Ureter (tissue), 1 donor: ENCODE data around the gene HDLBP. TPM values are rescaled to one million over a fixed set of nuclear protein-coding genes. Genes with fewer than 3 reads are reported as not detected.
A peak's percentile ranks its signal among the peaks of the same experiment; 100 is the strongest.

Experiments used
- DNase-seq: peaks from one replicate; pipeline ENCODE4 v3.0.0-alpha.2; 2020; ENCODE audit warnings: low spot score
- total RNA-seq: library from RNA; stranded (reverse); gene quantifications from one replicate; pipeline ENCODE4 v1.2.4, GENCODE V29; 2023
- donor health status: DM: yes; HTN: yes; CAD: no.

HDLBP gene, protein sequence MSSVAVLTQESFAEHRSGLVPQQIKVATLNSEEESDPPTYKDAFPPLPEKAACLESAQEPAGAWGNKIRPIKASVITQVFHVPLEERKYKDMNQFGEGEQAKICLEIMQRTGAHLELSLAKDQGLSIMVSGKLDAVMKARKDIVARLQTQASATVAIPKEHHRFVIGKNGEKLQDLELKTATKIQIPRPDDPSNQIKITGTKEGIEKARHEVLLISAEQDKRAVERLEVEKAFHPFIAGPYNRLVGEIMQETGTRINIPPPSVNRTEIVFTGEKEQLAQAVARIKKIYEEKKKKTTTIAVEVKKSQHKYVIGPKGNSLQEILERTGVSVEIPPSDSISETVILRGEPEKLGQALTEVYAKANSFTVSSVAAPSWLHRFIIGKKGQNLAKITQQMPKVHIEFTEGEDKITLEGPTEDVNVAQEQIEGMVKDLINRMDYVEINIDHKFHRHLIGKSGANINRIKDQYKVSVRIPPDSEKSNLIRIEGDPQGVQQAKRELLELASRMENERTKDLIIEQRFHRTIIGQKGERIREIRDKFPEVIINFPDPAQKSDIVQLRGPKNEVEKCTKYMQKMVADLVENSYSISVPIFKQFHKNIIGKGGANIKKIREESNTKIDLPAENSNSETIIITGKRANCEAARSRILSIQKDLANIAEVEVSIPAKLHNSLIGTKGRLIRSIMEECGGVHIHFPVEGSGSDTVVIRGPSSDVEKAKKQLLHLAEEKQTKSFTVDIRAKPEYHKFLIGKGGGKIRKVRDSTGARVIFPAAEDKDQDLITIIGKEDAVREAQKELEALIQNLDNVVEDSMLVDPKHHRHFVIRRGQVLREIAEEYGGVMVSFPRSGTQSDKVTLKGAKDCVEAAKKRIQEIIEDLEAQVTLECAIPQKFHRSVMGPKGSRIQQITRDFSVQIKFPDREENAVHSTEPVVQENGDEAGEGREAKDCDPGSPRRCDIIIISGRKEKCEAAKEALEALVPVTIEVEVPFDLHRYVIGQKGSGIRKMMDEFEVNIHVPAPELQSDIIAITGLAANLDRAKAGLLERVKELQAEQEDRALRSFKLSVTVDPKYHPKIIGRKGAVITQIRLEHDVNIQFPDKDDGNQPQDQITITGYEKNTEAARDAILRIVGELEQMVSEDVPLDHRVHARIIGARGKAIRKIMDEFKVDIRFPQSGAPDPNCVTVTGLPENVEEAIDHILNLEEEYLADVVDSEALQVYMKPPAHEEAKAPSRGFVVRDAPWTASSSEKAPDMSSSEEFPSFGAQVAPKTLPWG (N-terminal part only)
- 526 TPM for total RNA-seq

DNA sequence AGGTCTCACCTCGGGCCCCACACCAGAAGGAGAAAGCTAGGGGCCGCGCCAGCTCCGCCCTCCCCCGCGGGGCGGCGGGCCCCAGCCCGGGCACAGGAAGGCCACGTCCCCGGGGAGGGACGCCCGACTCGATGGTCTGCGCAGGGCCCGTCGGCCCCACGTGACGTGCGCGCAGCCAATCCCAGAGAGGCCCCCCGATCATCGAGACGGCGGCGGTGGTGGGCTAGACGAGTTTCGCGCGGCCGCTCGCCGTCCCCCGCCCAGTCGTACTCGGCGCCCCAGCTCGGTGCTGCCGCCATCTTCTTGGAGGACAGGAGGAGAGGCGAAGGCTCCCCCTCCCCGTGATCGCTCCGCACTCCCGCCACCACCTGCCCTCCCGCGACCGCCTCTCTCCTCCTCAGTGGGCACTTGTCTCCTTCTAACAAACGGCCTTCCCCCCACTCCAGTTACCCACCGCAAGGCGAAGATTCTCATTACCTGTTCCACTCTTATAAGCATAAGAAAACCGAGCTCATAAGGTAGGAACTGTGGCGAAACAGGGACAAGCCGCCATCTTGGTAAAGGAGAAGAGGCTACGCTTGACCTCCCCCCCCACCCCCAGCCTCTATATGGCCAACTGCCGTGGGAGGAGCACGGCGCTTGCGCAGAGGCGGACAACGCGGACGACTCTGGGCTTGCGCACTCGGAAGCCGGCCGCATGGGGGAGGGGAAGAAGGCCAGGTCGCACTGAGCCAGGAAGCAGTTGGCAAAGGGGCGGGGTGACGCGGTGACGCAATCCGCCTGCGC, at the start of gene HDLBP:
HDLBP (minus strand) TSS at position 580 of the 786 bp plus-strand sequence. CDS start 48,803 bp downstream, outside the sequence.
- DNase-seq: peak; percentile 100

DNA sequence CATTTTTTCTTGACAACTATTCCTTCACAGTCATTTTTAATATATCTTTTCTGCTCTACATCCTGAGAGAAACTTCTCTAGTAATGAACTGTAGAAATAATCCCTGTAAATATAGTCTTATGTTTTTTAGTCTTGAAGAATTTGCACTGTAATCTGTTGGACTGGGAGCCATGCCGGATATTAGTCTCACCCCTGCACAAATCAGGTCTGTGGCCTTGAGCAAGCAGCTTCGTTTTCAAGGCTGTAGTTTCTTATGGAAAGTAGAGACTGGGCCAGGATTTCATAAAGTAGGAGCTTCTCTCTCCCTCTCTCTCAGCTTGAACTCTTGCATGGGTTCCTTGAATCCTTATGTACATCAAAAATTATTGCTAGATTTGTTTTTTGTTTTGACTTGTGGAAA, 49.3 kb upstream of the HDLBP start:
- DNase-seq: no peak

DNA sequence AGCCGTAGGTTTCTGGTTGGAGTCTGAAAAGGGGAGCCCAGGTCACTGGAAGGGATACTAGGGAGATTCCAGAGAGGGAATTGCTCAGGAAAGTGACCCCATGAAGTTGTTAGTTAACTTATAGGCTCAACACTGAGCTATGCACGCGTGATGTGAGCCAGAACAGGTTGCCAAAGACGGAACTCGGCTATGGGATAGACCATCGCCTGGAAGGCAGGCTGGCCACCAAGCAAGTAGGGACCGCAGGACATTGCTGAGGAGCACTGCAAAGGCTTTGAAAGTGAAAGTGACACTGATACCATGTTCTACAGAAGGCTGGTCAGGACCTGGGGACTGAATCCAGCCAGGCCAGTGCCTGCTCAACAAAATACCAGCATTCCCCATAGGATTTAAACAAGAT, 48.0 kb upstream of the HDLBP start:
- DNase-seq: no peak

DNA sequence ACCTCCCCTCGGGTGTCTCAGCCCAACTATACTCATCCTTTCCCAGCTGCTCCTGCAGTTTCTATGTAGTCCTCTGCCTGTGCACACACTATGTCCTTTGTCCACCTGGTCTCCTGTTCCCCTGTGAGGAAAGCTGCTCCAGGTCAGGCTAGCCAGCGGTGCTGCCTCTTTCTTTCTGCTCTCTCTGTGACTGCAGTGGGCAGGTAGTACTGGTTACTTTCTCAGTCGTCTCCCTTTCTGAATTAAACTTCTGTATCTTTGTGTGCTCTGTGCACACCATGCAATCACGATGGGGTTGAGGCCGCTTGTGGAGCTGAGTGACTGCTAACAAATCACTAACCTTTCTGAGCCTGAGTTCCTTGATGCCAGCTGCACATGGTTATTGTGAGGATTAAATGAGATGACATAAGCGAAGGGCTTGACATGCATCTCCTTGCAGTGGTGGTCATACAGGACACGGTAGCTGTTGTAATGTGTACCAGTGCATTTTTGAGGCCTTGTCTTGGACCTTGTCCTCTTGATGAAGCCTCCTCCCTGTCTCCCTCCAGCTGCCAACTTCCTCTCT, 44.1 kb upstream of the HDLBP start:
- DNase-seq: no peak

DNA sequence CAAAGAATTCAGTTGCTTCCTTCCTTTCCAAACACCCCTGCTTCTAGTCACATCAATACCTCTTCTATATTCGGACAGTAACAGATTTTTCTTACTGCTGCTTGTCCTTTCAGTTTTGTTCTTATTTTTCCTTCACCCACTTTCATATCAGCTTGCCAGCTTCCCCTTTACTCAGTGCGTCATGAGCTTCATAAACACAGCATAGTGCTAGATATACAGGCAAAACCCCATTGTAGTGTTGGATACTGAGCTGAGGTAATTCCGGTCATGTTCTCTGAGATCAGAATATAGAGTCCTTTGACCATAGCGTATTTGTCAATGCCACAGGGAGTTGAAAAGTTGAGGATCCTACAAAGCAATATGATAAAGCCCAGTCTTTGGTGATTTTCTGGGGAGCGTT, 43.0 kb upstream of the HDLBP start:
- no peak for DNase-seq

DNA sequence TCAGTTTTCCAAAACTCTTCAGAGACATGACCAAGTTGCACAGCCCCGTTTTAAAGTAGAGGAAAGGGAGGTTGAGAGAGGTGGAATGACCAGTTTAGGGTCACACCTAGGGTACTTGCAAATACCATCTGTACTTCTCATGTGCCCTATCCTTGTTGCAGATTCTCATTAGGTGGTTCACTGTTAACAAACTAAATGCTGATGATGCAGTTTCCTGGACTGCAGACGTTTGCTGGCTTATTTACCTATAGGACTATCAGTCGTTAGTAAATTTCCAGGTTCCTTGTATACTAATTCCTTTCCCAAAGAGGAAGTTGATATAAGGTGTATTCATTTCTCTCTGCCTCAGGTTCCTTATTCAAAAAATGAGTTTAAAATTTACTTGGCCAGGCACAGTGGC, 42.1 kb upstream of the HDLBP start:
- DNase-seq: no peak

DNA sequence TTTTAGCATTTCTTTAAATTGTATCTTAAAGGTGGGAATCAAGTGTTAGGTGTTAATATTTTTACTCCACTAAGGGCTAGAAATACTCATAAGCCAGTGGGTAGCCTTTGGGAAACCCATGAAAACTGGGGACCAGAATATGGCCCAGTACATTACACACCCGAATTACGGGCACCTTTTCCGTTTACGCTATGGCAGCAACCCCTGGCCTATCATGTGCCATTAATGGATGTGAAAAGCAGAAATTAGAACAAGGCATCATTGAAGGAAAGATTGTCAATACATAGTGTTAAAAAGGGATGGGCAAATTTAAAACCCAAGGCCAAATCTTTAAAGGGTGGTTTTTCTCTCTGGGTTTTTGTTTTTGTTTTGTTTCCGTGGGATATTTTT, 41.4 kb upstream of the HDLBP start:
- no peak for DNase-seq

DNA sequence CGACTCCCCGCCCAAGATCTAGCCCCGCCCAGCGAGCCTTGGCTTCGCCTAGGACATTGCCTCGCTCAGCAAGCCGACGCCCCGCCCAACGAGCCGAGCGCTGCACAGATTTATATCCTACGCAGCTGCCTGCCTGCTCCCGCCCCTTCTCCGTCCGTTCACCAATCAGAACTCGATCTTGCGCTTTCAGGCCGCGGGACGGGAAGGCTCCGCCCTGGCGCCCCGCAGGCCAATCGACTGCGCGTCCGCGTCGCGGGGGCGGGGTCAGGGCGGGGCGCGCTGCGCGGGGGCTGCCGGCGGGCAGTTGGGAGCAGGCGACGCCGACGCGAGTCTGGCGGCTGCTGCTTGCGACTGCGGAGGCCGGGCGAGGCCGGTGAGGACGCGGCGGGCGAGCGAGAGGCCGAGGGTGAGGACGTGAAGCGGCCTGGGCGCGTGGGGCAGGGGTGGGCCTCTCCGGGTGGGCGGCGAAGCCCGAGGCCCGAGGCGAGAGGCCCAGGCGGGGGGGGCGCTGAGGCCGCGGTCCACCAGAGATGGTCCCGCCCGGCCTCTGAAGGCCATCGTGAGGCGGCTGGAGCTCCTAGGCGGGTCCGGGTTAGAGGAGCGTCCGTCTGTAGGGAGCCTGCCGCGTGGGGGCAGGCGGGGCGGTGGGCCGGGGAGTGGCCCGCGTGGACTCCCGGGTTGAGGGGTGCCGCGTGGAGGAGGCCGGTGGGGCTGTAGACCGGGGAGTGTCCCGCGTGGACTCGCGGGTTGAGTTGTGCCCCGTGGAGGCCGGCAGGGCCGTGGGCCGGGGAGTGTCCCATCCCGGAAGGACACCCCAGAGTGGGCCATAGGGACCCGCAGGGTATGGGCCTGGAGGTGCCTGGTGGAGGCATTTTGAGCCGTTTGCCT, 40.8 kb upstream of the HDLBP start, which contains the start of gene FARP2:
FARP2 (plus strand) TSS at position 303 of the 888 bp plus-strand sequence. CDS start 16,823 bp downstream, outside the sequence.
- DNase-seq: peak; percentile 100

DNA sequence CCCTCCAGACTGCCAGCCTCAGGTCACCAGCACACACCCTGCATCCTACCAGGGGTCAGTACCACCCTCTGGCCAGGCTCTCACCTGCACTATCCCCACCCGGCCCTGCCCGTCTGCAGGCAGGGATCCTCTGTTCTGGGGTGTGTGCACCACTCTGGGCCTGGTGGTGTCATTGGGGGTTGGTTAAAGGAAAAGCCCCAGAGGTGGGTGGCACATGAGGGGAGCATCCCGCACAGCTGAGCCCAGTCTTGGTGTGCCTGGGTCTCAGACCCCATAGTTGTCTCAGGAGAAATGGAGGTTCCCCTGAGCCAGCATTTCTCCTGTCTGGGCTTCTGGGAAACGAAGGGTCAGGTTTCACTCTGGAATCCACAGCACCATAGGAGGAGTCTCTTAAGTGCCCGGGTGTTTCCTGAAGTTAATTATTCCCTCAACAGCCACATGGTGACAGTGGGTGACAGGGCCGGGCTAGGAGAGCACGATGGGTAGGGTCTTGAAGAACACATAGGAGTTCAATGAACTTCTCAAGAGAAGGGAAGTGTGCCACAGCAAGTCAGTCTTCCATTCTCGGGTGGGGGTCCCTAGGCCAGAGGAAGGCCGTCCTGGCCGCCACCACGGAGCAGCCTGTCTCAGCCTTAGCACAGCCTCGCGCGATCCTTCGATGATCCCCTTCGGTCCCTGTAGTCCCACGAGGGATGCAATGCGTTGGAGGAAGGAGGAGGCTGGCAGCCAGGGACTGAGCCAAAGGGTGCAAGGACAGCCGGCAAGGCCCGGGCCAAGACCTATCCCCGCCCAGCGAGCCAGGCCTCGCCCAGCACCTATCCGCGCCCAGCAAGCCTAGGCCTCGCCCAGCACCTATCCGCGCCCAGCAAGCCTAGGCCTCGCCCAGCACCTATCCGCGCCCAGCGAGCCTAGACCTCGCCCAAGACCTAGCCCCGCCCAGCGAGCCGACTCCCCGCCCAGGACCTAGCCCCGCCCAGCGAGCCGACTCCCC, 39.5 kb upstream of the HDLBP start:
- peak; percentile 90 for DNase-seq

DNA sequence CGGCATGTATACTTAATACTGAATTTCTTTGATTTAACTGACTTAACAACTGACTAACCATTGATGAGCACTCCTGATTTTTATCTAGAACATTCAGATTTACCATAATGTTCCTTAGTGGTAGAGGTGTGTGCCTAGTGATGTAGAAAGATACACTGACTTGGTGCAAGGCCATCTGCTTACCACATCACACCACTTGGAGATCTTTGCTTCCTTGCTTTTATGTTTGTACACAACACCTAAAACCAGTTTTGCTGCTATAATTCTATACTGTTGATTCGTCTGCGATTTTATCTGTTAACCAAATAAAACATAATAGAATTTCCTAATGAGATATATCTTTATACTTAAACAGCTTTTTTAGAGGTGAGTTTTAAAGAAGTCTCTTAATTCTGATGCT, 36.8 kb upstream of the HDLBP start:
- DNase-seq: no peak

DNA sequence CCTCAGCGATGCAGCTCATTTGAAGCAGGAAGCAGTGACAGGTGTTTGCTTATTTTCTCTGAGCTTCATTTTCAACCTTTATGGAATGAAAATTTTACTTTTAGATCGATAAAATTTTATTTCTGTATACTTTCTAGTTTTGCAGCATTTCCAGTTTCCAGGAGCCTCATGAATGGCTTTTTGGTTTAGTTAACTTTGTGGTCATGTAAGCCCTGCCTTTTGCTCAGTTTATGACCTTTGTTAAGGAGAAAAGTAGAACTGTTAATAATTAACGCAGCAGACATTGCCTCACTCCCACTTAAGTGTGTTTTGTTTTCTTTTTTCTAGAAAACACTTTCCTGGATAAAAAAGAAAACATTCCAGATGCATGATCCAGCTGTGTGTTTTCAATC, 36.2 kb upstream of the HDLBP start:
- no peak for DNase-seq

DNA sequence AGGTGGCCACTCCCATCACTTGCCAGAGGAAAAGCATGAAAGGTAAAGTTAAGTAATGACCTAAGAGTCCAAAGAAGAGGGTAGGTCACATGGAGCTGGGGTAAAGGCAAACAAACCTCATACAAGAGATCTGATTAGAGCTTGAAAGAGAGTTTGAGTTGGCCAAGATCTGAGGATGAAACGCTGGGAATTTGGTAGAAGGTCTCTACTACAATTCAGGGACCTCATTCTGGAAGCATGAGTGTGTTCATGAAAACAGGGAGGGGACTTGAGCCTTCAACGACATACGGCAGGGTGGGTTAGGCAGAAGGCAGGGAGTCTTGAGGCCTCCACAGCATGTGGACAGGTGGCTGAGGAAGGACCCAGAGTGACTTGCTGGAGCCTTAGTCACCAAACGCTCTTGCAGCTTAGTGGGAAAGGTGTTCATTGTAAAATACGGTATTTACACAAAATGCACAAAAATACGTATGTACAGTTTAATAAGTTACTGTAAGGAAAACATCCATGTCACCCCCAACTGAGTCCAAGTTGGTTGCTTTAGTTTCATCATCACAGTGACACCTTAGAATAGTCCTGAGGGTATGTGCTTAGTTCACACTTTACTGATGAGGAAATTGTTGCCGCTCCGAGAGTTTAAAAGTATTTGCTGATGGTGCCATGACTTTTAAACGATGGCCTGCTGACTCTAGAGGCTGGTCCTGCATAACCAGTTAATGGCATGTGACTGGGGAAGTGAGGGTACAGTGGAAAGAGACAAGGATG, 35.6 kb upstream of the HDLBP start:
- no peak for DNase-seq

DNA sequence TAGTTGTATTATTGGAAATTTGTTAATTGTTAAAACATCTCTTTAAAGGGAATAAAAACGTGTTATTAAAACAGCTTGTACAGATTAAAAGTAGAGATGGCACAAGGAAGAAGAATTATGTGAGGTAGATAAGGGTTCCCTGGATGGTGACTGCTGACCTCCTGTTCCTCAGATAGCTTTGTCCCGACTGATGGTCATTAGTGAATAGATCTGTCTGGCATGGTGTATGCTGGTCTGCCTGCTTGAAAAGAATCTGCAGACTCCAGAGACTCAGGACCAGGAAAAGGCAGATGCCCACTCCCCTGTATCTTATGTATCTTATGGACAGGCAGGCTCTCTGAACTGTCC, 35.0 kb upstream of the HDLBP start:
- DNase-seq: no peak

DNA sequence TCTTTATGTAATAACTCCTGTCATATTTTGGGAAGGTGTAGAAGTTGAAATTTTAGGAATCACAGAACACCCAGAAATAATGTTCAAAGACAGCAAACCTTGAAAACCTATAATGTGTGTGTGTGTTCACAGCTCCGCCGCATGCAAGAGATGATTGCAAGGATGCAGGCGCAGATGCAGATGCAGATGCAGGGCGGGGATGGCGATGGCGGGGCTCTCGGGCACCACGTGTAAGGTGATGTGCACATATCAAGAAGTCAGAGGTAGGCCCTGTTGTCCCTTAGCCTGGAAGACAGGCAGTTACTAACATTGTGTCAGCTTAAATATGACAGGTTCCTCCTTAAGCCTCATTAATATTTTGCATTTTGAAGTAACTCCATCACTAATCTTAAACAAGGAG, 34.5 kb upstream of the HDLBP start:
- DNase-seq: no peak

DNA sequence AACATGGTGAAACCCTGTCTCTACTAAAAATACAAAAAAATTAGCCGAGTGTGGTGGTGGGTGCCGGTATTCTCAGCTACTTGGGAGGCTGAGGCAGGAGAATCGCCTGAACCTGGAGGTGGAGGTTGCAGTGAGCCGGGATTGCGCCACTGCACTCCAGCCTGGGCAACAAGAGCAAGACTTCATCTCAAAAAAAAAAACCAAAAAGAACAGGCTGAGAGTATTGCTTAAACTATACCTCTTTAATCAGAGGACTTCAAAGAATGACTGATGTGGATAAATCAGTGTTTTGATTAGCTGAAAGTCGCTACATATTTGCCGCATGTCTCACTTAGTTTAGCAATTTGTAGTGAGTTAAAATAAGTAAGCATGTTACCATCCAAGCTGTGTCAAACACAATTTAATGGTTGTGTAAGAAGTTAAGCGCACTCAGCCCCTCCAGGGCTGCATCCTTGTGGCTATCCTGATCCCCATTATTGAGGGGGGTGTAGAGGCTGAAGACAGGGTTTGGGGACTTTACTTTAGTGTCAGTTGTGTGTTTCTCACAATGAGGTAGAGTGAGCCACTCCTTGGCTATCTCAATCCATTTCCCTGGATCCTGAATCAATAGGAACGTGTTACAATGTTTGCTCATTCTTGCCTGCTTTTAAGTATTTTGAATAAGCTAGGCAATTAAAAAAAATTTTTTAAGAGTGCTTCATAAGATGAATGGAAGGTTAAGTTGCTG, 29.6 kb upstream of the HDLBP start:
- DNase-seq: no peak

DNA sequence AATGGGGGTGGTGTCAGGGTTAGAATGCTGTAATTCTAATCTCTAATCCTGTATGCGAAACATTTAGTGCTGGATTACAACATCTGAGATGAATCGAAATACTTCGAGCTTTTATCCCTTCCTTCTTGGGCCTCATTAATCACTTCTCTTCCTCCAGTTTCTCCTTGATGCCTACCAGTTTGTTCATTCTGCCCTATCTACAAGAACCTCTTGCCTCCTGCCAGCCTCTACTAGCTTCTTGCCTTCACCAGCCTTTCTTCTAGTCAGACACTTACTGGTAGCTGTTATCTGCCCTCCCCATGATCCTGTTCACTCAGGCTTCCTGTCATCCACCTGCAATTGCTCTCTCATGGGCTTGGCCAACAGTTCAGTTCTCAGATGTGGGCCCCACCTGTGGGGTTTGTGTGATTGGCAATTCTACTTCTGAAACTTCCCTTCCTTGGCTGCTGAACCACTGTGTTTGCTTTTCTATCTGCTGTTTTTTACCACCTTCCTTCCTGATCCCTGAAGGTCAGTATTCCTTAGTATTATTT, 25.2 kb upstream of the HDLBP start:
- no peak for DNase-seq
